K562 (cell line): Measurements from ENCODE around the gene SMG9. TPM values are rescaled to one million over a fixed set of nuclear protein-coding genes. Genes with fewer than 3 reads are reported as not detected.

ENCODE experiments used
- ARID3A ChIP-seq: IDR thresholded peaks from 2 replicates; pipeline ENCODE4 v1.6.1; 2012; ENCODE audit warnings: low read depth, low read length, improper control_type of control experiment, borderline replicate concordance
- EWSR1 ChIP-seq: fragments of 450-650 bp; IDR thresholded peaks from 2 replicates; pipeline ENCODE4 v1.6.1; 2018; ENCODE audit warnings: borderline replicate concordance, mild to moderate bottlenecking, low read depth, moderate library complexity; ENCODE audit not compliant: partially characterized antibody
- FOXA1 ChIP-seq: fragments of 450-650 bp; IDR thresholded peaks from 2 replicates; pipeline ENCODE4 v1.6.1; 2016; ENCODE audit warnings: mild to moderate bottlenecking, borderline replicate concordance
- GTF2F1 ChIP-seq: IDR thresholded peaks from 2 replicates; pipeline ENCODE4 v1.6.1; 2011; ENCODE audit warnings: low read depth, low read length, improper control_type of control experiment
- MEF2D ChIP-seq: conservative IDR thresholded peaks from 2 replicates; pipeline ENCODE4 v1.6.1; 2016; ENCODE audit warnings: low read depth, missing genetic modification characterization, missing compliant biosample characterization
- MTF1 ChIP-seq: fragments of 250-450 bp; sonication (Bioruptor Pico); IDR thresholded peaks from 2 replicates; pipeline ENCODE4 v1.9.0; 2021; ENCODE audit warnings: moderate library complexity, mild to moderate bottlenecking, inconsistent platforms, borderline replicate concordance
- NFIC ChIP-seq: fragments of 450-650 bp; IDR thresholded peaks from 2 replicates; pipeline ENCODE4 v1.6.1; 2017; ENCODE audit warnings: mild to moderate bottlenecking, inconsistent platforms
- NR2C2 ChIP-seq, 2 experiments: fragments of 200-800 bp in 1 of 2; sonication (Bioruptor generic) in 1 of 2; sonication (generic) in 1 of 2; formaldehyde crosslinking in 1 of 2; IDR thresholded peaks; 2 replicates each; pipeline versions ENCODE4 v1.6.1 to v1.8.0; 2016 to 2022; ENCODE audit warnings: mild to moderate bottlenecking in 1 of 2, missing compliant biosample characterization in 1 of 2, missing genetic modification characterization in 1 of 2, missing genetic modification reagents in 1 of 2
- PTBP1 ChIP-seq: fragments of 200-400 bp; formaldehyde crosslinking; IDR thresholded peaks from 2 replicates; pipeline ENCODE4 v1.6.1; 2017; ENCODE audit warnings: low read depth, low read length
- RBM34 ChIP-seq: fragments of 200-400 bp; formaldehyde crosslinking; IDR thresholded peaks from 2 replicates; pipeline ENCODE4 v1.6.1; 2018; ENCODE audit warnings: low read length, borderline replicate concordance; ENCODE audit not compliant: insufficient read depth
- TAF9B ChIP-seq: fragments of 450-650 bp; IDR thresholded peaks from 2 replicates; pipeline ENCODE4 v1.6.1; 2018; ENCODE audit warnings: mild to moderate bottlenecking; ENCODE audit not compliant: partially characterized antibody
- TEAD1 ChIP-seq, 2 experiments: fragments of 450-650 bp in 1 of 2; sonication (generic) in 1 of 2; formaldehyde crosslinking; IDR thresholded peaks; 2 replicates each; pipeline versions ENCODE4 v1.4.0 to v1.8.0; 2020 to 2022; ENCODE audit warnings: mild to moderate bottlenecking in 2 of 2, missing genetic modification reagents in 1 of 2
- USF1 ChIP-seq: sonication (generic); formaldehyde crosslinking; IDR thresholded peaks from 2 replicates; pipeline ENCODE4 v1.9.0; 2022; ENCODE audit warnings: mild to moderate bottlenecking, missing genetic modification reagents
- ZNF445 ChIP-seq: fragments of 250-450 bp; sonication (Bioruptor Pico); IDR thresholded peaks from 2 replicates; pipeline ENCODE4 v1.4.0; 2020; ENCODE audit warnings: low read depth, mild to moderate bottlenecking, moderate library complexity
- ZNF79 ChIP-seq: fragments of 250-450 bp; sonication (Bioruptor Pico); IDR thresholded peaks from 2 replicates; pipeline ENCODE4 v1.4.0; 2020; ENCODE audit warnings: low read depth, mild to moderate bottlenecking, moderate library complexity
- polyA plus RNA-seq, 8 experiments: library from polyadenylated mRNA; depleted of rRNA in 4 of 8; stranded (reverse) in 5 of 8; unstranded in 3 of 8; fragments of >200 nt; fragmentation: Nextera tagmentation in 2 of 8; fragmentation: Illumina TruSeq in 1 of 8; extraction: Ambion mirVana in 2 of 8; extraction: Trizol in 1 of 8; gene quantifications; 2 replicates each; pipeline versions ENCODE4 v1.2.1 to v1.2.3, GENCODE V29; 2011 to 2014; ENCODE audit warnings: inconsistent platforms in 1 of 8, missing spikeins in 1 of 8
- total RNA-seq, 7 experiments: library from RNA; depleted of rRNA in 6 of 7; stranded (reverse); fragments of >200 nt in 6 of 7; fragmentation: Illumina TruSeq in 2 of 7; extraction: Trizol in 2 of 7; gene quantifications; 2 replicates each; pipeline versions ENCODE4 v1.2.1 to v1.2.3, GENCODE V29; 2011 to 2021; ENCODE audit warnings: low replicate concordance in 1 of 7
- TF ChIP-seq, protein P1 (sequence below): fragments of 450-650 bp; IDR thresholded peaks from 2 replicates; pipeline ENCODE4 v1.6.1; 2016; ENCODE audit warnings: missing biosample characterization, missing genetic modification characterization

The SMG9 gene
- total and polyA plus RNA-seq, 9 of the 15 experiments (the other 6 are each of a cell fraction or from before 2014, with no cell fraction given) = 1.7 to 79.7 (median 40.2) TPM

DNA sequence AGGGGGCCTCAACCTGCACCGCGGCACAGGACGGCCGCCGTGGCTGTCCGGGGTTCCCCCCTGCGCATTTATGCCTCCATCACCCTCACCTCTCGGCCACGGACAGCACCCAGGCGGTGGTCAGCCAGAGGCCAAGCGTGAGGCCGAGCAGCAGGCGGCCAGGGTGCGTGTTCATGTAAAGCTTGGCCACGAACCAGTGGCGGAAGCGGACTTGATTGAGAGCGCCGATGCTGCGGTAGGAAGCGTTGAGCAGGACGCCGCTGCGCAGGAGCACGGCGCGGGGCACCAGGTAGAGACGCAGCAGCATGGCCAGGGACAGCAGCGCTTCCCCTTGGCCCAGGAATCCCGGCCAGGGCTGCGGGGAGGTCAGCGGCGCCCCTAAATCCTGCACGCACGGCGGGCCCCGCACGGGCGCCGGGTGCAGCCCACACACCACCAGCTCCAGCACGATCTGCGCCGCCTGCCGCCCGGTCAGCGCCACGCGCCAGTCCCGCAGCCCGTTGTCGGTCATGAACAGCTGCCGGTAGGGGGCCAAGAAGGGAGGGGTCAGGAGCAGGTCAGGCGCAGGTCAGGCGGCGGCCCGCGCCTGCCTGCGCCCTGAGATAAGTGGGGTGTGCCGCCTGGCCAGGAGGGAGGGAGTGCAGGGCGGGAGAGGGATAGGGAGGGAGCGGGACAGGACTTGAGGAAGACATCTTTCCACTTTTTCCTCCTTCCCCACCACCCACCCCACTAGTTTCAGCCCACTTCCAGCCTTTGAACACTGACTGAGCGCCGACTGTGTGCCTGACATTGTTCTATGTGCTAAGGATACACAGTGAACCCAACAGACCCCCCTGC is 19.6 kb upstream of the SMG9 start (continued):
- TF ChIP-seq PTBP1 (no peak), GTF2F1 (peak; percentile 86), RBM34 (no peak), ZNF79 (no peak), TEAD1 (CRISPR knock-in tag; IDR thresholded peaks at IDR 0.05) (peak; percentile 14 to 97; a peak in 2 of 4 replicates), NFIC (peak; percentile 93), ZNF445 (no peak), MTF1 (CRISPR knock-in tag) (no peak), USF1 (CRISPR knock-in tag) (peak; percentile 82), TAF9B (peak; percentile 71), ARID3A (peak; percentile 39; the same call in 1 of the 2 replicates), MEF2D (0 out of 2 replicates have a peak, but pooled peaks have one; percentile 19), EWSR1 (no peak), FOXA1 (no peak), NR2C2 (CRISPR knock-in tag; IDR thresholded peaks at IDR 0.05) (peak; percentile 90), NR2C2 (tag; IDR thresholded peaks at IDR 0.05) (peak; percentile 97)
- TF ChIP-seq, protein P1, sequence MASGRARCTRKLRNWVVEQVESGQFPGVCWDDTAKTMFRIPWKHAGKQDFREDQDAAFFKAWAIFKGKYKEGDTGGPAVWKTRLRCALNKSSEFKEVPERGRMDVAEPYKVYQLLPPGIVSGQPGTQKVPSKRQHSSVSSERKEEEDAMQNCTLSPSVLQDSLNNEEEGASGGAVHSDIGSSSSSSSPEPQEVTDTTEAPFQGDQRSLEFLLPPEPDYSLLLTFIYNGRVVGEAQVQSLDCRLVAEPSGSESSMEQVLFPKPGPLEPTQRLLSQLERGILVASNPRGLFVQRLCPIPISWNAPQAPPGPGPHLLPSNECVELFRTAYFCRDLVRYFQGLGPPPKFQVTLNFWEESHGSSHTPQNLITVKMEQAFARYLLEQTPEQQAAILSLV = no peak
